ENCODE measurements around the gene SMC4.

Gene SMC4

GRCh38 chr3:160480931-160481330, 81.5 kb downstream of the SMC4 start:
- DNase-seq = no peak

GRCh38 chr3:160481856-160482255, 82.4 kb downstream of the SMC4 start:
- no peak for DNase-seq

DNA sequence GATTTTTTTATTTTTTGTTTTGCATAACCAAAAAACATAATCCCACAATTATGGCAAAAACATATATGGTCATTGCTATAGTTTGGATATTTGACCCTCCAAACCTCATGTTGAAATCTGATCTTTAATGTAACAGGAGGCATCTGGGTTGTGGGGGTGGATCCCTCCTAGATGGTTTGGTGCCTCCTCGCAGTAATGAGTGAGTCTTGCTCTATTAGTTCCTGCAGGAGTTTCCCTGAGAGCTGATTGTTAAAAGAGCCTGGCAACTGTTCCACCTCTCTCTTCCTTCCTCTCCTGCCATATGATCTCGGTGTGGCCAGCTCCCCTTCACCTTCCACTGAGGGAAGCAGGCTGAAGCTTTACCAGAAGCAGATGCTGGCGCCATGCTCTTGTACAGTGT, 83.3 kb downstream of the SMC4 start:
- no peak for DNase-seq
